Upper lobe of left lung (tissue), 4 donors: ENCODE results near the gene ANKRD30A.

Experiments used
- EP300 ChIP-seq, 4 donors: sonication (generic); formaldehyde crosslinking; IDR thresholded peaks; one replicate each; pipeline ENCODE4 v1.5.1; 2017; ENCODE audit warnings: antibody characterized with exemption in 4 of 4, control low read depth in 2 of 4
- POLR2A ChIP-seq, 4 donors: fragments of 450-650 bp; IDR thresholded peaks; one replicate each; pipeline ENCODE4 v1.5.1; 2016 to 2017; ENCODE audit warnings: antibody characterized with exemption in 4 of 4, mild to moderate bottlenecking in 2 of 4
- POLR2AphosphoS5 ChIP-seq, 2 donors: sonication (generic); formaldehyde crosslinking; IDR thresholded peaks; one replicate each; pipeline ENCODE4 v1.5.1; 2017; ENCODE audit warnings: antibody characterized with exemption in 2 of 2
- TF ChIP-seq, protein P1 (sequence below), 6 experiments: fragments of 450-650 bp in 4 of 6; fragments of 200-600 bp in 2 of 6; sonication (generic) in 2 of 6; IDR thresholded peaks; one replicate each; pipeline ENCODE4 v1.5.1; 2016 to 2019; ENCODE audit warnings: antibody characterized with exemption in 6 of 6

DNA sequence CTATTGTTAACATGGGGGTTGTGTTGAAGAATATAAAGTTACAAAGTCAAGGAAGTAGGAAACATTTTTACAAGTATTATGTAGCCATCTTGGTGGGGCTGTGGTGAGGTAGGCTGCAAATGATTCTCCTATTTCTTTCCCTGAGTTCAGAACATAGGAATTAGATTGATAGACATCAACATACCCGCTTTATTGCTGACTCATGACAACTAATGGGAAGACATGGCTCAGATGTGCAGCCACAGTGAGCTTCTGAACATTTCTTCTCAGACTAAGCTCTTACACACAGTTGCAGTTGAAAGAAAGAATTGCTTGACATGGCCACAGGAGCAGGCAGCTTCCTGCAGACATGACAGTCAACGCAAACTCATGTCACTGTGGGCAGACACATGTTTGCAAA is 110.7 kb downstream of the ANKRD30A start:
- TF ChIP-seq, protein P1, sequence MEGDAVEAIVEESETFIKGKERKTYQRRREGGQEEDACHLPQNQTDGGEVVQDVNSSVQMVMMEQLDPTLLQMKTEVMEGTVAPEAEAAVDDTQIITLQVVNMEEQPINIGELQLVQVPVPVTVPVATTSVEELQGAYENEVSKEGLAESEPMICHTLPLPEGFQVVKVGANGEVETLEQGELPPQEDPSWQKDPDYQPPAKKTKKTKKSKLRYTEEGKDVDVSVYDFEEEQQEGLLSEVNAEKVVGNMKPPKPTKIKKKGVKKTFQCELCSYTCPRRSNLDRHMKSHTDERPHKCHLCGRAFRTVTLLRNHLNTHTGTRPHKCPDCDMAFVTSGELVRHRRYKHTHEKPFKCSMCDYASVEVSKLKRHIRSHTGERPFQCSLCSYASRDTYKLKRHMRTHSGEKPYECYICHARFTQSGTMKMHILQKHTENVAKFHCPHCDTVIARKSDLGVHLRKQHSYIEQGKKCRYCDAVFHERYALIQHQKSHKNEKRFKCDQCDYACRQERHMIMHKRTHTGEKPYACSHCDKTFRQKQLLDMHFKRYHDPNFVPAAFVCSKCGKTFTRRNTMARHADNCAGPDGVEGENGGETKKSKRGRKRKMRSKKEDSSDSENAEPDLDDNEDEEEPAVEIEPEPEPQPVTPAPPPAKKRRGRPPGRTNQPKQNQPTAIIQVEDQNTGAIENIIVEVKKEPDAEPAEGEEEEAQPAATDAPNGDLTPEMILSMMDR (IDR thresholded peaks at IDR 0.05), result no peak
- TF ChIP-seq POLR2A (IDR thresholded peaks at IDR 0.05), result no peak
- TF ChIP-seq EP300 (IDR thresholded peaks at IDR 0.05), result no peak
- no peak for TF ChIP-seq POLR2AphosphoS5 (IDR thresholded peaks at IDR 0.05)
